ENCODE measurements around the gene MSANTD7.

DNA sequence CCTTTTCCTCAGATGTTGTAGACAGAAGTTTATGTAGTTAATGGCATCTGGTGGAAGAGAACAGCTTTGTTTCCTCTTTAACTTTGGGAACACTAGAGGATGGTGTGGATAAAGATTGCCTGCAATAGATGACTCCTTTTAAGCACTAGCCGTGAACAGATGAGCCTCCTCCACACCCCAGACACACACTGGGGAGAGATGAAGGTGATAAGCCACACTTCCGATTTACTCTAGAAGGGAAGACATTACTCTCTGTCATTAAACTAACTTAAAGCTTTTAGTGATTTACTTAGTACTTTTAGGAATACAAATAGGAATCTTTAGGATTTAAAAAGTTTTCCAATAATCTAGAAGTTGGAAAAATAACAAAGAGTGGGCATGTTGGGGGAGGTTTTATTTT, 6.8 kb downstream of the MSANTD7 start:
- TF ChIP-seq, protein P1, sequence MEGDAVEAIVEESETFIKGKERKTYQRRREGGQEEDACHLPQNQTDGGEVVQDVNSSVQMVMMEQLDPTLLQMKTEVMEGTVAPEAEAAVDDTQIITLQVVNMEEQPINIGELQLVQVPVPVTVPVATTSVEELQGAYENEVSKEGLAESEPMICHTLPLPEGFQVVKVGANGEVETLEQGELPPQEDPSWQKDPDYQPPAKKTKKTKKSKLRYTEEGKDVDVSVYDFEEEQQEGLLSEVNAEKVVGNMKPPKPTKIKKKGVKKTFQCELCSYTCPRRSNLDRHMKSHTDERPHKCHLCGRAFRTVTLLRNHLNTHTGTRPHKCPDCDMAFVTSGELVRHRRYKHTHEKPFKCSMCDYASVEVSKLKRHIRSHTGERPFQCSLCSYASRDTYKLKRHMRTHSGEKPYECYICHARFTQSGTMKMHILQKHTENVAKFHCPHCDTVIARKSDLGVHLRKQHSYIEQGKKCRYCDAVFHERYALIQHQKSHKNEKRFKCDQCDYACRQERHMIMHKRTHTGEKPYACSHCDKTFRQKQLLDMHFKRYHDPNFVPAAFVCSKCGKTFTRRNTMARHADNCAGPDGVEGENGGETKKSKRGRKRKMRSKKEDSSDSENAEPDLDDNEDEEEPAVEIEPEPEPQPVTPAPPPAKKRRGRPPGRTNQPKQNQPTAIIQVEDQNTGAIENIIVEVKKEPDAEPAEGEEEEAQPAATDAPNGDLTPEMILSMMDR (IDR thresholded peaks at IDR 0.05 in 8 of 11, conservative IDR thresholded peaks at IDR 0.05 in 3 of 11), result no peak
- TF ChIP-seq POLR2A (IDR thresholded peaks at IDR 0.05) (no peak), POLR2AphosphoS5 (IDR thresholded peaks at IDR 0.05) (no peak)
